HepG2 (cell line): ENCODE results near the gene SIRT7. TPM values are rescaled to one million over a fixed set of nuclear protein-coding genes. Genes with fewer than 3 reads are reported as not detected.

Experiments used
- ARNTL ChIP-seq: sonication (generic); formaldehyde crosslinking; IDR thresholded peaks from 2 replicates; pipeline ENCODE4 v1.4.0; 2020; ENCODE audit warnings: mild to moderate bottlenecking, missing genetic modification reagents
- CBX5 ChIP-seq: sonication (generic); formaldehyde crosslinking; IDR thresholded peaks from 2 replicates; pipeline ENCODE4 v1.4.0; 2020; ENCODE audit warnings: missing genetic modification reagents, borderline replicate concordance
- FOXA3 ChIP-seq: IDR thresholded peaks from 2 replicates; pipeline ENCODE4 v1.6.1; 2016; ENCODE audit warnings: missing genetic modification reagents, missing compliant biosample characterization
- GPBP1L1 ChIP-seq: sonication (generic); formaldehyde crosslinking; IDR thresholded peaks from 2 replicates; pipeline ENCODE4 v1.5.0; 2020; ENCODE audit warnings: mild to moderate bottlenecking, missing genetic modification reagents
- GTF3A ChIP-seq: sonication (generic); formaldehyde crosslinking; conservative IDR thresholded peaks from 2 replicates; pipeline ENCODE4 v1.4.0; 2020; ENCODE audit warnings: mild to moderate bottlenecking, missing genetic modification reagents
- HNF1B ChIP-seq: sonication (generic); formaldehyde crosslinking; IDR thresholded peaks from 2 replicates; pipeline ENCODE4 v1.5.1; 2020; ENCODE audit warnings: mild to moderate bottlenecking, moderate library complexity, missing genetic modification reagents
- NKX3-1 ChIP-seq: sonication (generic); formaldehyde crosslinking; IDR thresholded peaks from 2 replicates; pipeline ENCODE4 v1.5.0; 2020; ENCODE audit warnings: missing genetic modification reagents
- PHF5A ChIP-seq: IDR thresholded peaks from one replicate; pipeline ENCODE4 v1.6.1; 2018; ENCODE audit warnings: low read depth, missing genetic modification reagents; ENCODE audit not compliant: unreplicated experiment
- SOX6 ChIP-seq, 2 experiments: fragments of 450-650 bp in 1 of 2; sonication (generic) in 1 of 2; formaldehyde crosslinking in 1 of 2; IDR thresholded peaks; 2 replicates each; pipeline versions ENCODE4 v1.4.0 to v1.6.1; 2017 to 2020; ENCODE audit warnings: antibody characterized with exemption in 1 of 2, mild to moderate bottlenecking in 1 of 2, missing genetic modification reagents in 1 of 2
- SP4 ChIP-seq: sonication (generic); formaldehyde crosslinking; IDR thresholded peaks from 2 replicates; pipeline ENCODE4 v1.8.1; 2023; ENCODE audit warnings: mild to moderate bottlenecking, missing genetic modification reagents
- TBX2 ChIP-seq: sonication (generic); formaldehyde crosslinking; IDR thresholded peaks from 2 replicates; pipeline ENCODE4 v1.5.0; 2020; ENCODE audit warnings: missing genetic modification reagents, mild to moderate bottlenecking, borderline replicate concordance
- ZBTB40 ChIP-seq, 2 experiments: fragments of 450-650 bp in 1 of 2; sonication (generic) in 1 of 2; formaldehyde crosslinking in 1 of 2; IDR thresholded peaks; 2 replicates each; pipeline versions ENCODE4 v1.6.1 to v1.8.0; 2016 to 2022; ENCODE audit warnings: antibody characterized with exemption in 1 of 2, mild to moderate bottlenecking in 1 of 2, missing genetic modification reagents in 1 of 2
- ZNF549 ChIP-seq: sonication (generic); formaldehyde crosslinking; IDR thresholded peaks from 2 replicates; pipeline ENCODE4 v1.5.0; 2020; ENCODE audit warnings: missing genetic modification reagents
- ZNF572 ChIP-seq: sonication (generic); formaldehyde crosslinking; IDR thresholded peaks from 2 replicates; pipeline ENCODE4 v1.5.1; 2020; ENCODE audit warnings: mild to moderate bottlenecking, missing genetic modification reagents
- ZNF598 ChIP-seq: sonication (generic); formaldehyde crosslinking; IDR thresholded peaks from 2 replicates; pipeline ENCODE4 v1.5.1; 2020; ENCODE audit warnings: mild to moderate bottlenecking, missing genetic modification reagents, borderline replicate concordance
- polyA plus RNA-seq, 8 experiments: library from polyadenylated mRNA; depleted of rRNA in 3 of 8; stranded (reverse) in 7 of 8; unstranded in 1 of 8; fragments of >200 nt; fragmentation: Illumina TruSeq in 4 of 8; extraction: Trizol in 4 of 8; gene quantifications; 2 replicates each; pipeline versions ENCODE4 v1.2.1 to v1.2.3, GENCODE V29; 2011 to 2016; ENCODE audit warnings: low read depth in 4 of 8, missing spikeins in 1 of 8, mixed read lengths in 1 of 8; ENCODE audit not compliant: insufficient read depth in 1 of 8
- total RNA-seq, 5 experiments: library from RNA; depleted of rRNA; stranded (reverse); fragments of >200 nt; fragmentation: Illumina TruSeq; extraction: Trizol; gene quantifications; 2 replicates each; pipeline ENCODE4 v1.2.3, GENCODE V29; 2016; ENCODE audit warnings: low read depth in 1 of 5

Gene SIRT7
- total and polyA plus RNA-seq, 2 of the 13 experiments (the other 11 are each of a cell fraction or from before 2014, with no cell fraction given): 8.3 to 24.8 TPM

- TF ChIP-seq ZNF572 (peak; percentile 70; the same call in 1 of the 2 replicates), FOXA3 (no peak; the same call in 1 of the 2 replicates), SOX6 (IDR thresholded peaks at IDR 0.05) (no peak), SOX6 (CRISPR knock-in tag; IDR thresholded peaks at IDR 0.05) (peak; percentile 35; the same call in 1 of the 2 replicates), GPBP1L1 (CRISPR knock-in tag) (no peak), CBX5 (CRISPR knock-in tag) (no peak), PHF5A (CRISPR knock-in tag) (no peak), SP4 (CRISPR knock-in tag) (peak; percentile 64), TBX2 (CRISPR knock-in tag) (no peak), NKX3-1 (CRISPR knock-in tag) (0 out of 2 replicates have a peak, but pooled peaks have one; percentile 32), ZBTB40 (IDR thresholded peaks at IDR 0.05) (no peak), ZBTB40 (CRISPR knock-in tag; IDR thresholded peaks at IDR 0.05) (peak; percentile 13; the same call in 1 of the 2 replicates), ZNF549 (CRISPR knock-in tag) (no peak), ARNTL (CRISPR knock-in tag) (no peak), GTF3A (CRISPR knock-in tag) (no peak), HNF1B (CRISPR knock-in tag) (0 out of 2 replicates have a peak, but pooled peaks have one; percentile 43), ZNF598 (CRISPR knock-in tag) (no peak)
Measured at GRCh38 chr17:81901167-81902022, 16.6 kb downstream of the SIRT7 start (continued).
